H9 (cell line): ENCODE data around the gene SRSF6. TPM values are rescaled to one million over a fixed set of nuclear protein-coding genes. Genes with fewer than 3 reads are reported as not detected.

ENCODE experiments used
- DNase-seq: peaks from one replicate; pipeline ENCODE4 v3.0.0-alpha.2; 2017
- H2AFZ ChIP-seq: one replicate; pipeline ENCODE4 v1.6.1; 2013; ENCODE audit warnings: mild to moderate bottlenecking, low read length, control low read depth, moderate library complexity
- H2AK5ac ChIP-seq: 2 replicates; pipeline ENCODE4 v1.6.1; 2013; ENCODE audit warnings: low read length, control low read depth, mixed read lengths; ENCODE audit not compliant: insufficient read length
- H2BK120ac ChIP-seq: one replicate; pipeline ENCODE4 v1.6.1; 2013; ENCODE audit warnings: low read depth, mild to moderate bottlenecking, low read length, control low read depth, inconsistent platforms; ENCODE audit not compliant: poor library complexity, severe bottlenecking
- H2BK12ac ChIP-seq: 2 replicates; pipeline ENCODE4 v1.6.1; 2013; ENCODE audit warnings: low read length, control low read depth, mixed read lengths, low read depth; ENCODE audit not compliant: insufficient read length
- H2BK15ac ChIP-seq: 2 replicates; pipeline ENCODE4 v1.6.1; 2013; ENCODE audit warnings: low read depth, low read length, control low read depth
- H2BK20ac ChIP-seq: one replicate; pipeline ENCODE4 v1.6.1; 2013; ENCODE audit warnings: low read depth, mild to moderate bottlenecking, low read length, control low read depth, inconsistent platforms; ENCODE audit not compliant: poor library complexity, severe bottlenecking
- H2BK5ac ChIP-seq: 2 replicates; pipeline ENCODE4 v1.6.1; 2013; ENCODE audit warnings: low read length, control low read depth, mixed read lengths; ENCODE audit not compliant: insufficient read length
- H3K14ac ChIP-seq: 2 replicates; pipeline ENCODE4 v1.6.1; 2013; ENCODE audit warnings: low read length, control low read depth; ENCODE audit not compliant: insufficient read depth
- H3K18ac ChIP-seq: 2 replicates; pipeline ENCODE4 v1.6.1; 2013; ENCODE audit warnings: low read depth, mild to moderate bottlenecking, mixed read lengths, low read length, control low read depth; ENCODE audit not compliant: insufficient read length
- H3K23ac ChIP-seq: 2 replicates; pipeline ENCODE4 v1.6.1; 2013; ENCODE audit warnings: low read length, control low read depth, mixed read lengths, low read depth; ENCODE audit not compliant: insufficient read length
- H3K23me2 ChIP-seq: 2 replicates; pipeline ENCODE4 v1.6.1; 2013; ENCODE audit warnings: low read depth, mild to moderate bottlenecking, mixed read lengths, low read length, control low read depth; ENCODE audit not compliant: insufficient read length, poor library complexity, severe bottlenecking
- H3K27ac ChIP-seq: 2 replicates; pipeline ENCODE4 v1.5.1; 2013; ENCODE audit warnings: low read length, control low read depth, mixed read lengths, low read depth; ENCODE audit not compliant: insufficient read length
- H3K27me3 ChIP-seq: 2 replicates; pipeline ENCODE4 v1.6.1; 2013; ENCODE audit warnings: low read length, control low read depth, inconsistent platforms; ENCODE audit not compliant: insufficient read depth
- H3K4ac ChIP-seq: 2 replicates; pipeline ENCODE4 v1.6.1; 2013; ENCODE audit warnings: low read depth, mild to moderate bottlenecking, control low read depth, inconsistent platforms, low read length, moderate library complexity
- H3K4me1 ChIP-seq: 2 replicates; pipeline ENCODE4 v1.6.1; 2013; ENCODE audit warnings: low read length, control low read depth, inconsistent platforms; ENCODE audit not compliant: insufficient read depth
- H3K4me2 ChIP-seq: 2 replicates; pipeline ENCODE4 v1.6.1; 2013; ENCODE audit warnings: low read length, control low read depth, mixed read lengths; ENCODE audit not compliant: insufficient read length, insufficient read depth
- H3K56ac ChIP-seq: 2 replicates; pipeline ENCODE4 v1.6.1; 2013; ENCODE audit warnings: low read depth, mild to moderate bottlenecking, mixed read lengths, low read length, control low read depth; ENCODE audit not compliant: insufficient read length
- H3K79me1 ChIP-seq: 2 replicates; pipeline ENCODE4 v1.6.1; 2013; ENCODE audit warnings: low read depth, mild to moderate bottlenecking, moderate library complexity, low read length, control low read depth, inconsistent platforms; ENCODE audit not compliant: insufficient read depth, poor library complexity, severe bottlenecking
- H3K79me2 ChIP-seq: 2 replicates; pipeline ENCODE4 v1.6.1; 2013; ENCODE audit warnings: low read length, control low read depth, inconsistent platforms; ENCODE audit not compliant: insufficient read depth
- H3K9ac ChIP-seq: 2 replicates; pipeline ENCODE4 v1.6.1; 2013; ENCODE audit warnings: low read length, control low read depth, mixed read lengths; ENCODE audit not compliant: insufficient read length; ENCODE audit errors: extremely low read depth
- H3K9me3 ChIP-seq: one replicate; pipeline ENCODE4 v1.6.1; 2013; ENCODE audit warnings: low read depth, low read length, inconsistent platforms; ENCODE audit not compliant: control insufficient read depth
- H3T11ph ChIP-seq: one replicate; pipeline ENCODE4 v1.6.1; 2013; ENCODE audit warnings: mild to moderate bottlenecking, low read length, control low read depth, inconsistent platforms
- H4K20me1 ChIP-seq: one replicate; pipeline ENCODE4 v1.6.1; 2013; ENCODE audit not compliant: control insufficient read depth, insufficient read length, insufficient read depth
- H4K5ac ChIP-seq: 2 replicates; pipeline ENCODE4 v1.6.1; 2013; ENCODE audit warnings: low read depth, mild to moderate bottlenecking, mixed read lengths, low read length, control low read depth; ENCODE audit not compliant: insufficient read length
- H4K8ac ChIP-seq: replicated peaks from 2 replicates; pipeline ENCODE4 v1.6.1; 2013; ENCODE audit warnings: low read length, control low read depth, mixed read lengths, low read depth; ENCODE audit not compliant: insufficient read length
- H4K91ac ChIP-seq: 2 replicates; pipeline ENCODE4 v1.6.1; 2013; ENCODE audit warnings: low read depth, mild to moderate bottlenecking, moderate library complexity, mixed read lengths, low read length, control low read depth; ENCODE audit not compliant: insufficient read length
- H3K27ac Mint-ChIP-seq, 3 experiments: 2 replicates in 2 of 3; 3 replicates in 1 of 3; pipeline ENCODE4 v1.8.0; 2020 to 2021; ENCODE audit warnings: mixed read lengths in 3 of 3, mild to moderate bottlenecking in 1 of 3, moderate library complexity in 1 of 3
- H3K27me3 Mint-ChIP-seq: 2 replicates; pipeline ENCODE4 v1.8.0; 2021; ENCODE audit warnings: low read depth, mild to moderate bottlenecking, moderate library complexity, mixed read lengths
- H3K36me3 Mint-ChIP-seq, 3 experiments: 2 replicates in 2 of 3; 3 replicates in 1 of 3; pipeline ENCODE4 v1.8.0; 2020 to 2021; ENCODE audit warnings: low read depth in 3 of 3, mixed read lengths in 3 of 3; ENCODE audit not compliant: insufficient read depth in 1 of 3
- H3K4me1 Mint-ChIP-seq, 2 experiments: 2 replicates each; pipeline ENCODE4 v1.8.0; 2020; ENCODE audit warnings: mixed read lengths in 2 of 2
- H3K4me3 Mint-ChIP-seq, 2 experiments: 2 replicates in 1 of 2; 3 replicates in 1 of 2; pipeline ENCODE4 v1.8.0; 2020 to 2021; ENCODE audit warnings: mild to moderate bottlenecking in 2 of 2, mixed read lengths in 2 of 2, moderate library complexity in 1 of 2
- H3K9me3 Mint-ChIP-seq, 2 experiments: 2 replicates in 1 of 2; 3 replicates in 1 of 2; pipeline ENCODE4 v1.8.0; 2020; ENCODE audit warnings: mild to moderate bottlenecking in 2 of 2, mixed read lengths in 2 of 2, moderate library complexity in 1 of 2
- WGBS: extraction: QIAGEN DNeasy Blood & Tissue Kit; methylation state at CpG from one replicate; pipeline ENCODE4 v1.1.7; 2013; ENCODE audit warnings: missing lambda C conversion rate, low lambda C conversion rate, mixed read lengths; ENCODE audit not compliant: insufficient read length; ENCODE audit errors: extremely low coverage; 5-methylcytosine and 5-hydroxymethylcytosine counted together
- total RNA-seq: library from RNA; stranded (reverse); gene quantifications from 2 replicates; pipeline ENCODE4 v1.2.1, GENCODE V29; 2021
- TF ChIP-seq, protein P1 (sequence below): fragments of 200-600 bp; sonication (generic); conservative IDR thresholded peaks from 3 replicates; pipeline ENCODE4 v1.8.0; 2021; ENCODE audit warnings: antibody characterized with exemption, mild to moderate bottlenecking

The SRSF6 gene
- total RNA-seq, 1 experiment from 2014 or later, result 336 TPM

DNA sequence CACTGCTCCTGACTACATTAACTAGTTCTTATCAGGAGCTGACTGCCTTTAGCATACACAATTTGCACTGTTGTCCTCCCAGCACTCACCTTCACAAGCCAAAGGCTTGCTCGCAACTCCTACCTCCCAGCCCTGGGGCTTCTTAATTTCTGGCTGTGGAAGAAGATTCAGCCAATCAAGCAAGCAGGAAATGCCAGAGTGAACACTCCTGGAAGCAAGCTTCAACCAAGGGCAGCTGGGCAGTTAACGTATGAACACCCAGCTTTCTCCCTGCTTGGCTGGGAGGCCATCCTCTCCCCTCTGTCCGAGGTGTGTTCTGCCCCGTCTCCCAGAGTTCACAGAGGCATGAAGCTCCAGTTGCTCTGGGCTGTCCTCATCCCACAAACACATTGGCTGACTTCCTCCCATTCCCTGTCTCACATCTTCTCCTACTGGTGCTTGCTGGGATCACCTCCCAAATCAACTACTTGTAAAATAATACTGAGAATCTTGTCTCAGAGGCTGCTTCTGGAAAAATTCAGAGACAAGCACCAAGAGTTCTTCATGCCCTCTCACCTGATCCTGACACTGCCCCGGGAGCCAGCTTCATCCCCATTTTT is 15.3 kb upstream of the SRSF6 start:
- Histone ChIP-seq H4K5ac (no peak overlapping the region), H3K4ac (no peak overlapping the region), H4K20me1 (no peaks in the 10 kb centered on the region), H3K4me1 (no peaks in the 10 kb centered on the region), H3T11ph (no peak overlapping the region), H2BK15ac (no peak overlapping the region), H3K79me1 (no peaks in the 10 kb centered on the region), H3K79me2 (no peaks in the 10 kb centered on the region), H2BK20ac (no peak overlapping the region), H2BK5ac (no peak overlapping the region), H3K9me3 (no peaks in the 10 kb centered on the region), H3K4me2 (no peak overlapping the region), H2BK12ac (no peak overlapping the region), H3K18ac (no peak overlapping the region), H2AFZ (no peak overlapping the region), H3K23ac (no peak overlapping the region), H3K27ac (no peak overlapping the region), H3K14ac (no peak overlapping the region), H3K9ac (no peak overlapping the region), H3K56ac (no peak overlapping the region), H4K8ac (no peak overlapping the region), H3K27me3 (no peaks in the 10 kb centered on the region), H2BK120ac (no peak overlapping the region), H2AK5ac (no peak overlapping the region), H3K23me2 (no peaks in the 10 kb centered on the region), H4K91ac (no peak overlapping the region)
- H3K36me3 Mint-ChIP-seq, result no peaks in the 10 kb centered on the region; a peak in 1 of 7 replicates
- H3K27me3 Mint-ChIP-seq, result no peaks in the 10 kb centered on the region; the same call in none of the 2 replicates
- TF ChIP-seq, protein P1, sequence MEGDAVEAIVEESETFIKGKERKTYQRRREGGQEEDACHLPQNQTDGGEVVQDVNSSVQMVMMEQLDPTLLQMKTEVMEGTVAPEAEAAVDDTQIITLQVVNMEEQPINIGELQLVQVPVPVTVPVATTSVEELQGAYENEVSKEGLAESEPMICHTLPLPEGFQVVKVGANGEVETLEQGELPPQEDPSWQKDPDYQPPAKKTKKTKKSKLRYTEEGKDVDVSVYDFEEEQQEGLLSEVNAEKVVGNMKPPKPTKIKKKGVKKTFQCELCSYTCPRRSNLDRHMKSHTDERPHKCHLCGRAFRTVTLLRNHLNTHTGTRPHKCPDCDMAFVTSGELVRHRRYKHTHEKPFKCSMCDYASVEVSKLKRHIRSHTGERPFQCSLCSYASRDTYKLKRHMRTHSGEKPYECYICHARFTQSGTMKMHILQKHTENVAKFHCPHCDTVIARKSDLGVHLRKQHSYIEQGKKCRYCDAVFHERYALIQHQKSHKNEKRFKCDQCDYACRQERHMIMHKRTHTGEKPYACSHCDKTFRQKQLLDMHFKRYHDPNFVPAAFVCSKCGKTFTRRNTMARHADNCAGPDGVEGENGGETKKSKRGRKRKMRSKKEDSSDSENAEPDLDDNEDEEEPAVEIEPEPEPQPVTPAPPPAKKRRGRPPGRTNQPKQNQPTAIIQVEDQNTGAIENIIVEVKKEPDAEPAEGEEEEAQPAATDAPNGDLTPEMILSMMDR, result peak; percentile 38; the same call in 2 of the 3 replicates
- peaks cover 0 to 11% of the 10 kb centered on the region in 2 experiments; a peak in 2 of 4 replicates for H3K4me1 Mint-ChIP-seq
- peak; percentile 58 for DNase-seq
- WGBS, result no CpG with 5 or more reads among the region's 5 CpGs
- H3K4me3 Mint-ChIP-seq, result no peak overlapping the region; a peak in 1 of 5 replicates
- H3K27ac Mint-ChIP-seq, result 0 out of 7 replicates have a peak overlapping the region, but pooled peaks of 1 of the 3 experiments have one; percentile 4
- H3K9me3 Mint-ChIP-seq, result no peaks in the 10 kb centered on the region
